Transverse colon (tissue), 4 donors: ENCODE data around the gene ANKS1B. TPM values are rescaled to one million over a fixed set of nuclear protein-coding genes. Genes with fewer than 3 reads are reported as not detected.

Experiments
- DNase-seq: peaks from one replicate; pipeline ENCODE4 v3.0.0-alpha.2; 2019
- H3K27ac ChIP-seq, 4 donors: fragments of 200-600 bp; sonication (generic); 2 replicates each; pipeline ENCODE4 v1.5.1; 2016 to 2018; ENCODE audit warnings: inconsistent platforms in 4 of 4
- H3K27me3 ChIP-seq: fragments of 200-600 bp; sonication (generic); 2 replicates; pipeline ENCODE4 v1.5.1; 2017; ENCODE audit warnings: inconsistent platforms
- H3K36me3 ChIP-seq, 4 donors: fragments of 200-600 bp; sonication (generic); 2 replicates each; pipeline ENCODE4 v1.5.1; 2017 to 2019; ENCODE audit warnings: inconsistent platforms in 4 of 4
- H3K4me1 ChIP-seq, 4 donors: fragments of 200-600 bp; sonication (generic); 2 replicates each; pipeline ENCODE4 v1.5.1; 2017 to 2020; ENCODE audit warnings: inconsistent platforms in 4 of 4
- H3K4me3 ChIP-seq, 4 donors: fragments of 200-600 bp; sonication (generic); 1 replicate in 1 of 4; 2 replicates in 3 of 4; pipeline versions ENCODE4 v1.5.1 to v1.6.1; 2017 to 2019; ENCODE audit warnings: inconsistent platforms in 4 of 4
- H3K9me3 ChIP-seq, 2 donors: fragments of 200-600 bp; sonication (generic); 2 replicates each; pipeline ENCODE4 v1.5.1; 2017 to 2019; ENCODE audit warnings: inconsistent platforms in 2 of 2
- CTCF ChIP-seq, 5 experiments: fragments of 200-600 bp in 3 of 5; fragments of 450-650 bp in 2 of 5; sonication (generic) in 3 of 5; IDR thresholded peaks; 1 replicate in 2 of 5; 2 replicates in 3 of 5; pipeline ENCODE4 v1.5.1; 2016 to 2017; ENCODE audit warnings: antibody characterized with exemption in 5 of 5, inconsistent platforms in 3 of 5, mild to moderate bottlenecking in 2 of 5, moderate library complexity in 1 of 5
- EP300 ChIP-seq: sonication (generic); formaldehyde crosslinking; IDR thresholded peaks from one replicate; pipeline ENCODE4 v1.6.1; 2017; ENCODE audit warnings: antibody characterized with exemption, low read depth
- POLR2A ChIP-seq: fragments of 450-650 bp; IDR thresholded peaks from one replicate; pipeline ENCODE4 v1.6.1; 2016; ENCODE audit warnings: antibody characterized with exemption, mild to moderate bottlenecking, moderate library complexity
- POLR2AphosphoS5 ChIP-seq, 3 donors: sonication (generic); formaldehyde crosslinking; IDR thresholded peaks; one replicate each; pipeline ENCODE4 v1.6.1; 2016; ENCODE audit warnings: antibody characterized with exemption in 3 of 3
- WGBS, 2 donors: methylation state at CpG; one replicate each; pipeline ENCODE4 v1.1.5; 2018; ENCODE audit warnings: low coverage in 1 of 2; 5-methylcytosine and 5-hydroxymethylcytosine counted together
- in situ Hi-C, 4 donors: fragments of 200-750 bp; cut with MboI; loops; one replicate each; pipeline versions ENCODE4 v1.15.0 to v1.15.1; 2017; ENCODE audit warnings: low sequenced_read_pairs in 3 of 4, low pct_ligation_motif_present in 1 of 4, low pct_unique_long_range_greater_than_20kb in 1 of 4
- intact Hi-C: fragments of 100-400 bp; cut with DNase I; formaldehyde crosslinking; loops from one replicate; pipeline ENCODE4 v1.15.1; 2023; ENCODE audit warnings: low total_unique reads
- total RNA-seq, 4 donors: library from RNA; depleted of rRNA; stranded (reverse); fragments of >200 nt; gene quantifications; one replicate each; pipeline ENCODE4 v1.1.0, GENCODE V29; 2016

Gene ANKS1B
- total RNA-seq, 4 donors from 2014 or later = 1.4 to 6.4 (median 3.5) TPM; not detected in 1

GRCh38 chr12:99130808-99131553 is 853.8 kb downstream of the ANKS1B start:
- in situ Hi-C loops (no loop called here), intact Hi-C loops (no loop called here)
- no peaks in the 10 kb centered on the region for H3K36me3 ChIP-seq
- WGBS, 2 donors = 38 to 39% methylated on average over 3 of the region's 3 CpGs
- no peaks in the 10 kb centered on the region for H3K27me3 ChIP-seq
- H3K4me1 ChIP-seq = peaks cover 0 to 3% (median 0%) of the 10 kb centered on the region in 4 donors
- no peak overlapping the region for H3K27ac ChIP-seq
- DNase-seq = no peak
- H3K9me3 ChIP-seq = no peaks in the 10 kb centered on the region
- no peak overlapping the region for H3K4me3 ChIP-seq
- TF ChIP-seq EP300 = no peak

GRCh38 chr12:99128246-99128802 is 856.4 kb downstream of the ANKS1B start:
- no peak overlapping the region for H3K27ac ChIP-seq
- in situ Hi-C loops (no loop called here), intact Hi-C loops (no loop called here)
- no peaks in the 10 kb centered on the region for H3K36me3 ChIP-seq
- H3K4me1 ChIP-seq = peaks cover 0 to 3% (median 0%) of the 10 kb centered on the region in 4 donors
- no peak for TF ChIP-seq CTCF (IDR thresholded peaks at IDR 0.05)
- TF ChIP-seq EP300 = no peak
- TF ChIP-seq POLR2AphosphoS5 (IDR thresholded peaks at IDR 0.05) = no peak
- TF ChIP-seq POLR2A = no peak
- no peak overlapping the region for H3K4me3 ChIP-seq
- no peaks in the 10 kb centered on the region for H3K9me3 ChIP-seq
- no peaks in the 10 kb centered on the region for H3K27me3 ChIP-seq
- DNase-seq = no peak
- whole genome bisulfite sequencing, 2 donors = 48% methylated on average over 1 of the region's 1 CpG; no CpG with 5 or more reads in 1 of the 2 donors

- H3K4me1 ChIP-seq = no peaks in the 10 kb centered on the region
- no peak for DNase-seq
- H3K36me3 ChIP-seq = no peaks in the 10 kb centered on the region
- H3K4me3 ChIP-seq = no peak overlapping the region
- no peak overlapping the region for H3K27ac ChIP-seq
- no peaks in the 10 kb centered on the region for H3K9me3 ChIP-seq
- 18 to 51% methylated on average over 2 of the region's 2 CpGs for WGBS, 2 donors
- intact Hi-C loops (no loop called here), in situ Hi-C loops (no loop called here)
- TF ChIP-seq POLR2A (no peak), CTCF (IDR thresholded peaks at IDR 0.05) (no peak), POLR2AphosphoS5 (IDR thresholded peaks at IDR 0.05) (no peak), EP300 (no peak)
- no peaks in the 10 kb centered on the region for H3K27me3 ChIP-seq
Measured at GRCh38 chr12:99122959-99123358, 861.8 kb downstream of the ANKS1B start.

- TF ChIP-seq POLR2A = no peak
- no peak for TF ChIP-seq EP300
- no peak for TF ChIP-seq CTCF (IDR thresholded peaks at IDR 0.05)
- no peak for TF ChIP-seq POLR2AphosphoS5 (IDR thresholded peaks at IDR 0.05)
- DNase-seq = no peak
- in situ Hi-C loops = no loop called here
Measured at GRCh38 chr12:99122496-99122895, 862.2 kb downstream of the ANKS1B start.

More at GRCh38 chr12:99122496-99122895, 862.2 kb downstream of the ANKS1B start:
- WGBS, 2 donors = 78 to 81% methylated on average over 3 of the region's 3 CpGs
- Histone ChIP-seq H3K27ac (no peak overlapping the region), H3K4me1 (no peaks in the 10 kb centered on the region), H3K4me3 (no peak overlapping the region), H3K9me3 (no peaks in the 10 kb centered on the region), H3K36me3 (no peaks in the 10 kb centered on the region), H3K27me3 (no peaks in the 10 kb centered on the region)
- intact Hi-C loops = no loop called here
